Activated CD8-positive, alpha-beta T cell treated with anti-CD3 and anti-CD28 coated beads for 36 hours (primary cell): Measurements from ENCODE around the gene KLHL17. TPM values are rescaled to one million over a fixed set of nuclear protein-coding genes. Genes with fewer than 3 reads are reported as not detected.

Experiments
- ATAC-seq: fragments of 200-7000 bp; cut with Tn5 transposase; one replicate; pipeline ENCODE4 v1.10.0; 2021; ENCODE audit warnings: mild to moderate bottlenecking, moderate library complexity
- CTCF ChIA-PET: fragments of 350-600 bp; sonication (Branson Sonifier 250); formaldehyde crosslinking; loops from one replicate; lab custom pipeline; 2021; ENCODE audit warnings: antibody characterized with exemption; lab: Charles Lee
- POLR2A ChIA-PET: fragments of 350-600 bp; sonication (Branson Sonifier 250); formaldehyde crosslinking; loops from one replicate; lab custom pipeline; 2021; ENCODE audit warnings: antibody characterized with exemption; lab: Charles Lee
- DNase-seq: peaks from one replicate; pipeline ENCODE4 v3.0.0-alpha.2; 2020
- H3K27ac Mint-ChIP-seq: one replicate; pipeline ENCODE4 v1.8.0; 2021; ENCODE audit warnings: mild to moderate bottlenecking, mixed read lengths
- H3K27me3 Mint-ChIP-seq: one replicate; pipeline ENCODE4 v1.8.0; 2021; ENCODE audit warnings: mixed read lengths
- H3K36me3 Mint-ChIP-seq: one replicate; pipeline ENCODE4 v1.8.0; 2021; ENCODE audit warnings: low read depth, mixed read lengths
- H3K4me1 Mint-ChIP-seq: one replicate; pipeline ENCODE4 v1.8.0; 2021; ENCODE audit warnings: low read depth, mixed read lengths
- H3K4me3 Mint-ChIP-seq: one replicate; pipeline ENCODE4 v1.8.0; 2021; ENCODE audit warnings: mild to moderate bottlenecking, moderate library complexity, mixed read lengths
- H3K9me3 Mint-ChIP-seq: one replicate; pipeline ENCODE4 v1.8.0; 2021; ENCODE audit warnings: mixed read lengths
- intact Hi-C: fragments of 100-400 bp; cut with micrococcal nuclease; formaldehyde crosslinking; loops from one replicate; pipeline ENCODE4 v1.10.0; 2022
- total RNA-seq, 2 experiments: library from RNA; stranded (reverse); gene quantifications; one replicate each; pipeline ENCODE4 v1.2.3, GENCODE V29; 2021
- TF ChIP-seq, protein P1 (sequence below): fragments of 200-600 bp; IDR thresholded peaks from one replicate; pipeline ENCODE4 v1.8.0; 2022; ENCODE audit warnings: antibody characterized with exemption, mild to moderate bottlenecking

Gene KLHL17
- total RNA-seq, 2 experiments from 2014 or later, result 27.8 to 31.2 TPM

DNA sequence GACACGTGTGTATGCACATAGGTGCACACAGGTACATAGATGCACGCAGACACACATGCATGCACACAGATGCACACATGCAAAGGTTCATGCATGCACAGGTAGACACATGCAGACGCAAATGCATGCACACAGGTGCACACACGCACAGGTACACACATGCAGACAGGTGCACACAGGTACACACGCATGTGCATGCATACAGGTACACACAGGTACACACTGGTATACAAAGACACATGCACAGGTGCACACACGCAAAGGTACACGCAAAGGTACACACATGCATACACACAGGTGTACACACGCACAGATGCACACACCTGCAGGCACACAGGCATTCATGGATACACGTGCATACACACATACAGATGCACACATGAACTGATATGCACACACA, 10.1 kb upstream of the KLHL17 start:
- Mint-ChIP-seq H3K36me3 (peaks cover 53% of the 10 kb centered on the region), H3K9me3 (no peaks in the 10 kb centered on the region), H3K27ac (no peak overlapping the region), H3K4me1 (no peaks in the 10 kb centered on the region), H3K4me3 (no peak overlapping the region), H3K27me3 (no peaks in the 10 kb centered on the region)
- intact Hi-C loops, result no loop called here
- POLR2A ChIA-PET, result no interaction called here
- ATAC-seq, result no peak
- no peak for DNase-seq
- CTCF ChIA-PET, result no interaction called here
- TF ChIP-seq, protein P1, sequence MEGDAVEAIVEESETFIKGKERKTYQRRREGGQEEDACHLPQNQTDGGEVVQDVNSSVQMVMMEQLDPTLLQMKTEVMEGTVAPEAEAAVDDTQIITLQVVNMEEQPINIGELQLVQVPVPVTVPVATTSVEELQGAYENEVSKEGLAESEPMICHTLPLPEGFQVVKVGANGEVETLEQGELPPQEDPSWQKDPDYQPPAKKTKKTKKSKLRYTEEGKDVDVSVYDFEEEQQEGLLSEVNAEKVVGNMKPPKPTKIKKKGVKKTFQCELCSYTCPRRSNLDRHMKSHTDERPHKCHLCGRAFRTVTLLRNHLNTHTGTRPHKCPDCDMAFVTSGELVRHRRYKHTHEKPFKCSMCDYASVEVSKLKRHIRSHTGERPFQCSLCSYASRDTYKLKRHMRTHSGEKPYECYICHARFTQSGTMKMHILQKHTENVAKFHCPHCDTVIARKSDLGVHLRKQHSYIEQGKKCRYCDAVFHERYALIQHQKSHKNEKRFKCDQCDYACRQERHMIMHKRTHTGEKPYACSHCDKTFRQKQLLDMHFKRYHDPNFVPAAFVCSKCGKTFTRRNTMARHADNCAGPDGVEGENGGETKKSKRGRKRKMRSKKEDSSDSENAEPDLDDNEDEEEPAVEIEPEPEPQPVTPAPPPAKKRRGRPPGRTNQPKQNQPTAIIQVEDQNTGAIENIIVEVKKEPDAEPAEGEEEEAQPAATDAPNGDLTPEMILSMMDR, result no peak

GRCh38 chr1:950881-951280, 9.5 kb upstream of the KLHL17 start:
- CTCF ChIA-PET, result no interaction called here
- no peak for ATAC-seq
- DNase-seq, result no peak
- intact Hi-C loops, result no loop called here
- TF ChIP-seq, protein P1, result no peak
- Mint-ChIP-seq H3K9me3 (no peaks in the 10 kb centered on the region), H3K27me3 (no peaks in the 10 kb centered on the region), H3K27ac (no peak overlapping the region), H3K36me3 (peaks cover 52% of the 10 kb centered on the region), H3K4me1 (no peaks in the 10 kb centered on the region), H3K4me3 (no peak overlapping the region)
- POLR2A ChIA-PET, result interaction anchor here (0.9 kb wide), 1 partner anchor 10 kb away, joined by 3 read pairs; no protein-coding TSS in a partner anchor

GRCh38 chr1:951364-951763, 9.0 kb upstream of the KLHL17 start:
- peaks cover 53% of the 10 kb centered on the region for H3K36me3 Mint-ChIP-seq

GRCh38 chr1:952201-952600, 8.2 kb upstream of the KLHL17 start:
- CTCF ChIA-PET, result no interaction called here
- no peak overlapping the region for H3K27ac Mint-ChIP-seq
- TF ChIP-seq, protein P1, result no peak
- ATAC-seq, result no peak
- no peak overlapping the region for H3K4me3 Mint-ChIP-seq
- peaks cover 53% of the 10 kb centered on the region for H3K36me3 Mint-ChIP-seq
- no peaks in the 10 kb centered on the region for H3K9me3 Mint-ChIP-seq
- no peak for DNase-seq
- POLR2A ChIA-PET, result interaction anchor here (0.5 to 1.3 kb wide), 2 partner anchors 12 to 52 kb away, joined by 3 read pairs; no protein-coding TSS in a partner anchor
- peaks cover under 1% of the 10 kb centered on the region for H3K4me1 Mint-ChIP-seq
- intact Hi-C loops, result no loop called here
- H3K27me3 Mint-ChIP-seq, result no peaks in the 10 kb centered on the region

More at GRCh38 chr1:951364-951763, 9.0 kb upstream of the KLHL17 start:
- Mint-ChIP-seq H3K4me3 (no peak overlapping the region), H3K27ac (no peak overlapping the region), H3K9me3 (no peaks in the 10 kb centered on the region), H3K4me1 (no peaks in the 10 kb centered on the region), H3K27me3 (no peaks in the 10 kb centered on the region)
- no peak for ATAC-seq
- intact Hi-C loops, result no loop called here
- DNase-seq, result no peak
- TF ChIP-seq, protein P1, result no peak
- CTCF ChIA-PET, result no interaction called here
- POLR2A ChIA-PET, result interaction anchor here (0.9 kb wide), 1 partner anchor 10 kb away, joined by 3 read pairs; no protein-coding TSS in a partner anchor

- ATAC-seq (no peak), DNase-seq (no peak)
- TF ChIP-seq, protein P1, result no peak
- Mint-ChIP-seq H3K4me3 (no peak overlapping the region), H3K27ac (no peak overlapping the region), H3K36me3 (peaks cover 54% of the 10 kb centered on the region), H3K27me3 (no peaks in the 10 kb centered on the region), H3K9me3 (no peaks in the 10 kb centered on the region), H3K4me1 (peaks cover 5% of the 10 kb centered on the region)
- intact Hi-C loops, result no loop called here
- CTCF ChIA-PET, result no interaction called here
- POLR2A ChIA-PET, result interaction anchor here (0.5 to 1.4 kb wide), 3 partner anchors 12 to 51 kb away, joined by 3 read pairs; no protein-coding TSS in a partner anchor
Observed at GRCh38 chr1:952603-953002, 7.8 kb upstream of the KLHL17 start.
